Keratinocyte (primary cell): Measurements from ENCODE around the gene ARPIN. TPM values are rescaled to one million over a fixed set of nuclear protein-coding genes. Genes with fewer than 3 reads are reported as not detected.
"Not testable (repeated sequence)": the region's sequence is repeated elsewhere in the genome, so short reads cannot be mapped to it uniquely, and the experiment has no call there.

Experiments used
- DNase-seq: peaks from one replicate; pipeline ENCODE4 v3.0.0-alpha.2; 2011; ENCODE audit warnings: low read depth, missing footprints, low spot score
- FAIRE-seq: peaks from 2 replicates; lab custom pipeline; 2011; peaks lifted over from hg19 to GRCh38; lab: Jason Lieb, UNC
- H2AFZ ChIP-seq: 2 replicates; pipeline ENCODE4 v1.6.0; 2012; ENCODE audit warnings: low read length, control low read depth, inconsistent platforms; ENCODE audit not compliant: control insufficient read depth
- H3K27ac ChIP-seq: 2 replicates; pipeline ENCODE4 v1.5.1; 2011; ENCODE audit warnings: low read length; ENCODE audit not compliant: control insufficient read depth, insufficient read depth
- H3K27me3 ChIP-seq: 3 replicates; pipeline ENCODE4 v1.6.0; 2011; ENCODE audit warnings: low read length; ENCODE audit not compliant: control insufficient read depth, insufficient read depth; ENCODE audit errors: extremely low read depth
- H3K36me3 ChIP-seq, 2 experiments: 2 replicates in 1 of 2; 3 replicates in 1 of 2; pipeline ENCODE4 v1.5.1; 2011; ENCODE audit warnings: low read length in 2 of 2, mild to moderate bottlenecking in 1 of 2; ENCODE audit not compliant: control insufficient read depth in 2 of 2, insufficient read depth in 2 of 2; ENCODE audit errors: extremely low read depth in 1 of 2
- H3K4me1 ChIP-seq: 3 replicates; pipeline ENCODE4 v1.5.1; 2011; ENCODE audit warnings: low read length; ENCODE audit not compliant: control insufficient read depth, insufficient read depth; ENCODE audit errors: extremely low read depth
- H3K4me2 ChIP-seq: 3 replicates; pipeline ENCODE4 v1.6.0; 2011; ENCODE audit warnings: low read depth, low read length; ENCODE audit not compliant: control insufficient read depth, insufficient read depth; ENCODE audit errors: extremely low read depth
- H3K4me3 ChIP-seq, 3 experiments: fragments of 200-600 bp in 1 of 3; sonication (generic) in 1 of 3; 2 replicates in 2 of 3; 3 replicates in 1 of 3; pipeline ENCODE4 v1.5.1; 2011 to 2016; ENCODE audit warnings: low read length in 3 of 3, mild to moderate bottlenecking in 3 of 3, control low read depth in 2 of 3, inconsistent platforms in 1 of 3, low read depth in 1 of 3, mixed read lengths in 1 of 3, mixed run types in 1 of 3, moderate library complexity in 1 of 3; ENCODE audit not compliant: control insufficient read depth in 2 of 3, insufficient read depth in 2 of 3; ENCODE audit errors: extremely low read depth in 1 of 3
- H3K79me2 ChIP-seq: 2 replicates; pipeline ENCODE4 v1.6.0; 2012; ENCODE audit warnings: low read length; ENCODE audit not compliant: control insufficient read depth, insufficient read depth
- H3K9ac ChIP-seq: 3 replicates; pipeline ENCODE4 v1.6.0; 2011; ENCODE audit warnings: low read length; ENCODE audit not compliant: control insufficient read depth, insufficient read depth; ENCODE audit errors: extremely low read depth
- H3K9me1 ChIP-seq: 3 replicates; pipeline ENCODE4 v1.6.0; 2011; ENCODE audit warnings: low read length; ENCODE audit not compliant: control insufficient read depth, insufficient read depth; ENCODE audit errors: extremely low read depth
- H3K9me3 ChIP-seq: 2 replicates; pipeline ENCODE4 v1.5.1; 2012; ENCODE audit warnings: low read depth, low read length; ENCODE audit not compliant: control insufficient read depth
- H4K20me1 ChIP-seq: 3 replicates; pipeline ENCODE4 v1.6.0; 2011; ENCODE audit warnings: low read length; ENCODE audit not compliant: control insufficient read depth, insufficient read depth; ENCODE audit errors: extremely low read depth
- EZH2 ChIP-seq: IDR thresholded peaks from one replicate; pipeline ENCODE4 v1.6.1; 2012; ENCODE audit warnings: inconsistent platforms, mild to moderate bottlenecking, low read length, moderate library complexity
- dilution Hi-C: fragments of 300-500 bp; cut with MboI; formaldehyde crosslinking; loops from one replicate; pipeline ENCODE4 v1.7.0; 2020; ENCODE audit warnings: low sequenced_read_pairs; ENCODE audit not compliant: extremely low pct_ligation_motif_present
- polyA minus RNA-seq, 3 experiments: library from RNA; depleted of rRNA, polyadenylated mRNA; stranded (reverse); fragments of >200 nt; gene quantifications; 1 replicate in 1 of 3; 2 replicates in 1 of 3; 3 replicates in 1 of 3; pipeline ENCODE4 v1.2.3, GENCODE V29; 2011
- polyA plus RNA-seq, 5 experiments: library from polyadenylated mRNA; depleted of rRNA in 3 of 5; stranded (reverse) in 3 of 5; stranded (forward) in 1 of 5; unstranded in 1 of 5; fragments of >200 nt; gene quantifications; 1 replicate in 1 of 5; 2 replicates in 3 of 5; 3 replicates in 1 of 5; pipeline versions ENCODE4 v1.2.1 to v1.2.3, GENCODE V29; 2011 to 2012; ENCODE audit warnings: missing spikeins in 2 of 5, low read depth in 1 of 5, low replicate concordance in 1 of 5
- TF ChIP-seq, protein P1 (sequence below), 3 experiments: IDR thresholded peaks in 1 of 3; conservative IDR thresholded peaks in 1 of 3; optimal IDR thresholded peaks in 1 of 3; 2 replicates in 2 of 3; 3 replicates in 1 of 3; pipeline versions ENCODE3 to v1.5.1; 2011; ENCODE audit warnings: low read length in 3 of 3, mild to moderate bottlenecking in 3 of 3, moderate library complexity in 2 of 3, control low read depth in 1 of 3, inconsistent platforms in 1 of 3; ENCODE audit not compliant: insufficient read depth in 2 of 3; ENCODE audit errors: extremely low read depth in 1 of 3

Gene ARPIN
- polyA plus RNA-seq (6.2 to 10.1 TPM (median 9.0 TPM) in 3 replicates), polyA minus RNA-seq (6.6 to 7.8 TPM (median 7.3 TPM) in 3 replicates)
- 3.0 TPM for polyA plus RNA-seq (2011; ENCODE audit: low read depth)
- 7.0 and 7.5 TPM in 2 replicates for polyA plus RNA-seq (2011; cell fraction: cytosol; rRNA removed)
- 10.5 and 11.4 TPM in 2 replicates for polyA plus RNA-seq (2011; cell fraction: nucleus; rRNA removed)
- 5.7 and 8.9 TPM in 2 replicates for polyA plus RNA-seq (2012; ENCODE audit: low replicate concordance)
- polyA minus RNA-seq (2011; cell fraction: cytosol; rRNA and poly(A)+ RNA removed) = 3.8 TPM
- 2.6 and 4.0 TPM in 2 replicates for polyA minus RNA-seq (2011; cell fraction: nucleus; rRNA and poly(A)+ RNA removed)

- dilution Hi-C loops = no loop called here
- Histone ChIP-seq H2AFZ (peak within 1 kb of the TSS; percentile 92), H3K9me1 (no peaks in the 10 kb centered on the region), H3K4me1 (peaks cover 9% of the 10 kb centered on the region), H3K4me2 (peak within 1 kb of the TSS; percentile 68), H3K9me3 (no peaks in the 10 kb centered on the region), H3K27ac (no peak within 1 kb of the TSS), H3K27me3 (no peaks in the 10 kb centered on the region), H4K20me1 (no peaks in the 10 kb centered on the region), H3K36me3 (peaks cover 0 to 4% of the 10 kb centered on the region in 2 experiments), H3K9ac (peak within 1 kb of the TSS; percentile 57), H3K4me3 (peak within 1 kb of the TSS; percentile 67 to 79 (median 73)), H3K79me2 (no peaks in the 10 kb centered on the region)
- DNase-seq (no peak), FAIRE-seq (no peak)
- TF ChIP-seq, protein P1, sequence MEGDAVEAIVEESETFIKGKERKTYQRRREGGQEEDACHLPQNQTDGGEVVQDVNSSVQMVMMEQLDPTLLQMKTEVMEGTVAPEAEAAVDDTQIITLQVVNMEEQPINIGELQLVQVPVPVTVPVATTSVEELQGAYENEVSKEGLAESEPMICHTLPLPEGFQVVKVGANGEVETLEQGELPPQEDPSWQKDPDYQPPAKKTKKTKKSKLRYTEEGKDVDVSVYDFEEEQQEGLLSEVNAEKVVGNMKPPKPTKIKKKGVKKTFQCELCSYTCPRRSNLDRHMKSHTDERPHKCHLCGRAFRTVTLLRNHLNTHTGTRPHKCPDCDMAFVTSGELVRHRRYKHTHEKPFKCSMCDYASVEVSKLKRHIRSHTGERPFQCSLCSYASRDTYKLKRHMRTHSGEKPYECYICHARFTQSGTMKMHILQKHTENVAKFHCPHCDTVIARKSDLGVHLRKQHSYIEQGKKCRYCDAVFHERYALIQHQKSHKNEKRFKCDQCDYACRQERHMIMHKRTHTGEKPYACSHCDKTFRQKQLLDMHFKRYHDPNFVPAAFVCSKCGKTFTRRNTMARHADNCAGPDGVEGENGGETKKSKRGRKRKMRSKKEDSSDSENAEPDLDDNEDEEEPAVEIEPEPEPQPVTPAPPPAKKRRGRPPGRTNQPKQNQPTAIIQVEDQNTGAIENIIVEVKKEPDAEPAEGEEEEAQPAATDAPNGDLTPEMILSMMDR (optimal IDR thresholded peaks at IDR 0.05 in 1 of 3, IDR thresholded peaks at IDR 0.05 in 1 of 3, conservative IDR thresholded peaks at IDR 0.05 in 1 of 3; ENCODE audit: extremely low read depth in 1 of 3, insufficient read depth in 2 of 3, low read length in 3 of 3) = no peak
- no peak for TF ChIP-seq EZH2
Observed at GRCh38 chr15:89912674-89913396, at the start of gene ARPIN. ARPIN (minus strand) TSS chr15:89912952; CDS start chr15:89912835, 117 bp downstream.

DNA sequence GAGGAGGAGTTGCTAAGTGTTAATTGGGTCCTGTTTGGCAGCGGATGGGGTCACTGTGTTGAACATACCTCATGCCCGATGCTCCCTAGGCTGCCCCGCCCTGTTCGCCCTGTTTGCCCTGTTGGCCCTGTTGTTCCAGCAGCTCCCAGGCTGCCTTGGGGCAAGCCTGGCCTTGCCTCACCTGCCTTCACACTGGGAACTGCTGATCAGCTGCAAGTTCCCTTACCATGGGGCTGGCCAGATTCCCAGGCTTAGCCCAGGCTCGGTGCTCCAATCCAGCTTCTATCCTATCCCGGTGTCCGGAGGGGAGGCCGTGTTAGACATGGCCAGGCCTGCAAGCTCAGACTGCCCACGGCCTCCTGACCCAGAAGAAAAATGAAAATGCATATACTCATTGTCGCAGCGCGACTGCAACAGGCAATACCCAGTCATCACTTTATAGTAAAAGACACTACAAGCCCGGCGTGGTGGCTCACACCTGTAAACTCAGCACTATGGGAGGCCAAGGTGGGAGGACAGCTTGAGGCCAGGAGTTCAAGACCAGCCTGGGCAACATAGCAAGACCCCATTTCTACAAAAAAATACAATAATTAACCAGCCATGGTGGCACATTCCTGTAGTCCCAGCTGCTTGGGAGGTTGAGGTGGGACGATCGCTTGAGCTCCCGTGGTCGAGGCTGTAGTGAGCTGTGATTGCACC lies 45.5 kb upstream of the ARPIN start:
- DNase-seq (peak; percentile 52), FAIRE-seq (peak; percentile 93)
- Histone ChIP-seq H3K9ac (peak overlapping the region; percentile 0), H3K27me3 (no peaks in the 10 kb centered on the region), H3K4me2 (peak overlapping the region; percentile 54), H3K4me1 (peaks cover 9% of the 10 kb centered on the region), H2AFZ (peak overlapping the region; percentile 93), H3K9me1 (no peaks in the 10 kb centered on the region), H4K20me1 (no peaks in the 10 kb centered on the region), H3K27ac (peak overlapping the region; percentile 5), H3K79me2 (no peaks in the 10 kb centered on the region), H3K36me3 (no peaks in the 10 kb centered on the region), H3K9me3 (no peaks in the 10 kb centered on the region), H3K4me3 (no peak overlapping the region)
- TF ChIP-seq, protein P1 (optimal IDR thresholded peaks at IDR 0.05 in 1 of 3, IDR thresholded peaks at IDR 0.05 in 1 of 3, conservative IDR thresholded peaks at IDR 0.05 in 1 of 3; ENCODE audit: extremely low read depth in 1 of 3, insufficient read depth in 2 of 3, low read length in 3 of 3) = no peak
- TF ChIP-seq EZH2 = no peak
- dilution Hi-C loops = no loop called here

DNA sequence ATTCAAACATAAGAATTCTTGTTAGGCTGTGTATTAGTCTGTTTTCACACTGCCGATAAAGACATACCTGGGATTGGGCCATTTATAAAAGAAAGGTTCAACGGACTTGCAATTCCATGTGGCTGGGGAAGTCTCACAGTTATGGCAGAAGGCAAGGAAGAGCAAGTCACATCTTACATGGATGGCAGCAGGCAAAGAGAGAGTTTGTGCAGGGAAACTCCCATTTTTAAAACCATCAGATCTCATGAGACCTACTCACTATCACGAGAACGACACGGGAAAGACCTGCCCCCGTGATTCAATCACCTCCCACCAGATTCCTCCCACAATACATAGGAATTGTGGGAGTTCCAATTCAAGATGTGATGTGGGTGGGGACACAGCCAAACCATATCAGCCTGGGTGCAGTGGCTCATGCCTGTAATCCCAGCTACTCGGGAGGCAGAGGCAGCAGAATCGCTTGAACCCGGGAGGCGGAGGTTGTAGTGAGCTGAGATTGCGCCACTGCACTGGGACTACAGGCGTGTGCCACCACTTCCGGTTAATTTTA lies 42.8 kb upstream of the ARPIN start:
- dilution Hi-C loops, FAIRE-seq: not testable (repeated sequence)

More for the DNA sequence above, 42.8 kb upstream of the ARPIN start:
- not testable (repeated sequence) for H3K36me3 ChIP-seq, H3K79me2 ChIP-seq, H3K9me1 ChIP-seq, DNase-seq, H3K9me3 ChIP-seq, H3K4me1 ChIP-seq, H3K9ac ChIP-seq, H3K4me3 ChIP-seq, H2AFZ ChIP-seq, H3K4me2 ChIP-seq, H4K20me1 ChIP-seq, H3K27me3 ChIP-seq, H3K27ac ChIP-seq
